NCI-H748 (cell line): ENCODE data around the gene SOBP.
A peak's percentile ranks its signal among the peaks of the same experiment; 100 is the strongest.

ENCODE experiments used
- DNase-seq: peaks from one replicate; lab custom pipeline; 2025; ENCODE audit not compliant: unreplicated experiment; lab: John Stamatoyannopoulos, UW

Gene SOBP

DNA sequence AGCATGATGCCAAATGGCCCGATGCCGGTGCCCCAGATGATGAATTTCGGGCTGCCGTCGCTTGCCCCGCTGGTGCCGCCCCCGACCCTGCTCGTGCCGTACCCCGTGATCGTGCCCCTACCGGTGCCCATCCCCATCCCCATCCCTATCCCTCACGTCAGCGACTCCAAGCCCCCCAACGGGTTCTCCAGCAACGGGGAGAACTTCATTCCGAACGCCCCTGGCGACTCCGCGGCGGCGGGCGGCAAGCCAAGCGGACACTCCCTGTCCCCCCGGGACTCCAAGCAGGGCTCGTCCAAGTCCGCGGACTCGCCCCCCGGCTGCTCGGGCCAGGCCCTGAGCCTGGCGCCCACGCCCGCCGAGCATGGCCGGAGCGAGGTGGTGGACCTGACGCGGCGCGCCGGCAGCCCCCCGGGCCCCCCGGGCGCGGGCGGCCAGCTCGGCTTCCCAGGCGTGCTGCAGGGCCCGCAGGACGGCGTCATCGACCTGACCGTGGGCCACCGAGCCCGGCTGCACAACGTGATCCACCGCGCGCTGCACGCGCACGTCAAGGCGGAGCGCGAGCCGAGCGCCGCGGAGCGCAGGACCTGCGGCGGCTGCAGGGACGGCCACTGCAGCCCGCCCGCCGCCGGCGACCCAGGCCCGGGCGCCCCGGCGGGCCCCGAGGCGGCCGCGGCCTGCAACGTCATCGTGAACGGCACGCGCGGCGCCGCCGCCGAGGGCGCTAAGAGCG is 144.6 kb downstream of the SOBP start:
- no peak for DNase-seq

DNA sequence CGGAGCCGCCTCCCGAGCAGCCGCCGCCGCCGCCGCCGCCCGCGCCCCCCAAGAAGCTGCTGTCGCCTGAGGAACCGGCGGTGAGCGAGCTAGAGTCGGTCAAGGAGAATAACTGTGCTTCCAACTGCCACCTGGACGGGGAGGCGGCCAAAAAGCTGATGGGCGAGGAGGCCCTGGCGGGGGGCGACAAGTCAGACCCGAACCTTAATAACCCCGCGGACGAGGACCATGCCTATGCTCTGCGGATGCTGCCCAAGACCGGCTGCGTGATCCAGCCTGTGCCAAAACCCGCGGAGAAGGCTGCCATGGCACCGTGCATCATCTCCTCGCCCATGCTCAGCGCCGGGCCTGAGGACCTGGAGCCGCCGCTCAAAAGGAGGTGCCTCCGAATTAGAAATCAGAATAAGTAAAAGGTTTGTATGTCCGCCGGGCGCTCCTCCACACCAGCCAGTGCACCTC is 145.2 kb downstream of the SOBP start:
- DNase-seq = no peak

DNA sequence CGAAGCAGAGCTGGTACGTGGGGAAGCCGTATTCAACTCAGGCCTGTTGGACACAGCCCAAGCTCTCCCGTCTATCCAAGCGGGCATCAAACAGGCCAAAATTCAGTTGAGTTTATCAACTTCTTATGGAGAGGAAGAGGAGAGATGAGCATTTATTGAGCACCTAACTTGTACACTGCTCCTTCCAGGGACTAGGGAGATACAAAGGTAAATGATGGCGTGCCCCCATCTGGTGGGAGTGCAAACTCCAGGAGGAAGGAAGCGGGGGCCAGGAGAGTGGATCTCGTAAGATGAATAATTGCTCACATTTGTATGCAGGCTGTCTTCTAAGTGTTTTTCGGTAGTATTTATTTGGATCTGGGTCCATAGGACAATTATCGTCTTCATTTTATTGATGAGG is 146.6 kb downstream of the SOBP start:
- DNase-seq = no peak

DNA sequence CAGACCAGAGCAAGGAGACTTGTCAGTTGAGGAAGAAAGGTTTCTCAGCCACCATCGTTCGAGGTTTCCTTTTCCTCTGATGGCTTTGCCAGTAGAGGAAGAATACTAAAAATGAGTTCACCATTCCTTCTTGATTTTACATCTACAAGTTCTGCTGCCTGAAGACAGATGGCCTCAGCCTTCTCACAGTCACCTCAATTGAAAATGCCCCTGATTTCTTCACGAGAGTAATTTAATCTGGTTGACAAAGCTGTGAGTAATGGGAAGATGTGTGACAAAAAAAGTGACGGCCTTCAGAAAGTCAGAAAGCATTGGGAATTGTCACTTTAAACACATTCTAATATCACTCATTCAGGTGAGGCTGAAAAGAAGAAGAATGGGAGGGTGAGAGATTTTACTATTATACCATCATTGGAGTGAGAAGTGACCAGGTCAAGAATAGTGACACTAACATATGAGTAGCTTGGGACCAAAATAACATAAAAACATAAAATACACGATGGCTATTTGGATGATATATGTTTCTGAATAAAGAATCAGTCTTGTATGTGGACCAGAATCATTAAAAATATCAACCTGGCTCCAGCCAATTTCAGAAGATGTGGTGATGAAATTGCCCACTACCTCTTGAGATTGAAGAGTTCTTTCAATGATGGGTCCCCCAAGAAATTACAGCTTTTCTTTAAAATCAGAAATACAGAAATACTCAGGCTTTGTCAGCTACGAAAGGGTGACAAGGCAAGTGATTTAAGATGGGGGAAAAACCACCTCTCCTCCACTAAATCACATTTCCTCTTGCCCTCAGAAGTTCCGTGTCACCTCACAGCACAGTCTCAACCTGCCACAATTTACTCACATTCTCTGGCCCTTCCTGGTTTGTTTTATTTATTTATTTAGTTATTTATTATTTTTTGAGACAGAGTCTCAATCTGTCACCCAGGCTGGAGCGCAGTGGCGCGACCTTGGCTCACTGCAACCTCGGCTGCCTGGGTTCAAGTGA is 147.7 kb downstream of the SOBP start:
- no peak for DNase-seq

DNA sequence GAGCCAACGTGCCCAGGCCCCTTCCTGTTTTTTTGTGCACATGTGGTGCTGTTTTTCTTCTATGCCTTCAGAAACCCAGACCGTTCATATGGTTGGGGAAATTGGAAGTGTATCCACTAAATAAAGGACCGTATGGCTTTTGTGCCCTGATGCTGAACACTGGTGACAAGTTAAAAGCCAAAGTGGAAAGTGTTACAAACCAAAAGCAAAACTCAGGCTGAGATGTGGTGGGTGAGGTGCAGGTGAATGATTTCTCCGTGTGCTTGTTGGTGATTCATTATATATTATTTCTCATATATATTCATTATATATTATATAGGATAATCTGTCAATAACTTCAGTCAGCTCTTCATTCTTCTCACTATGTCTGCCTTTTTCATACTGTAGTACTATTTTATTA is 148.6 kb downstream of the SOBP start:
- DNase-seq = no peak

DNA sequence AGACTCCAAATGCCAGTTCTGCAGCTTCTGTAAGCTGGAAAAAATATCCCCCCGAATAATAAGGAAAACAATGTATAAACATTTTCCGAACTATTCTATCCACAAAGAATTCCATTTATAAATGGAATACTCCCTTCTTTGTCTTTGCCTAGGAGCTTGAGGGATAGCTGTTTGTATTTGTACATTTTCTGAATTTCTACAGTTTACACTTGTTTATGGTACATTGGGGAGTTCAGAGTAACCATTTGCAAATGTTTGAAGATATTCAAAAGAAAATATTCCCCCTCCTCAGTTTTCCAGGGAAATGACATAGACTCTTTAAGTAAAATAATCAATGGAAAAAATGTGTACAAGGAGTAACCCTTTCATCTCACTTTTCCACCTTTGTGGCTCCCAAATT is 149.6 kb downstream of the SOBP start:
- no peak for DNase-seq

DNA sequence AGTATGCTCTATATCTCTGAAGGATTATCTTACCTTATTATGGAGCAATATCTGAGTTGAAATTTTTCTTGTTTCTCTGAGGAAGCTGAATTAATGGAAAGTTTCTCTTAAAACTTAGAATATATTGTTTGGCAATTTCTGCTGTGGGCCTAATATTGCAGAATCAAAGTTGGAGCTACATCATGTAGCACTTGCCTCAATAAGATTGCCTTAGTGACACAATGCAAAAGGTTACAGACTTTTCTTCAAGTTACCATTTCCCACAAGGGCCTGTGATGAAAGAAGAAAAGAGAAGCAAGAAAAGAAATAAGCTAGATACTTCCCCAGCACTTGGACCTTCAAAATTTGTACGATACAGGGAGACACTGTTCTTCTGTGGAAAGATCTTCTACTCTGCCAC is 151.2 kb downstream of the SOBP start:
- no peak for DNase-seq

DNA sequence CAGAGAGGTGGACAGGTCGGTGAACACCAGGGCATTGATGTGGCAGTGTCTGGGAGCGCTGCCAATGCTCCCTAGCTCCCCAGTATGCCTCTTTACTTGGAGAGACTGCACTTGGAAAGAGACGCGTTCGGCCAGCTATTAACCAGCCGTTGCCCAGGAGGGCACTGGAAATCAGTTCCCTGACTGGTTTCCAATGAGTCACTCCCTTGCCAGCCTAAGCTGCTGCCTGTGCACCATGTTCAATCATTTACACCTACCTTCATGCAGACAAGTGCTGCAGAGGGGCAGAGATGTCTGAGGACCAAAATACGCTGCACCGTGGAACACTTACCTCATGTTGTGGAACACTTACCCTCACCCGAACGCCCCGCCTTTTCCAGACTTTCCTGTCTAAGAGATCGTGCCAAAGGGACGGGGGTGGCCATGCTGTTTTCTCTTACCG is 151.6 kb downstream of the SOBP start:
- no peak for DNase-seq

DNA sequence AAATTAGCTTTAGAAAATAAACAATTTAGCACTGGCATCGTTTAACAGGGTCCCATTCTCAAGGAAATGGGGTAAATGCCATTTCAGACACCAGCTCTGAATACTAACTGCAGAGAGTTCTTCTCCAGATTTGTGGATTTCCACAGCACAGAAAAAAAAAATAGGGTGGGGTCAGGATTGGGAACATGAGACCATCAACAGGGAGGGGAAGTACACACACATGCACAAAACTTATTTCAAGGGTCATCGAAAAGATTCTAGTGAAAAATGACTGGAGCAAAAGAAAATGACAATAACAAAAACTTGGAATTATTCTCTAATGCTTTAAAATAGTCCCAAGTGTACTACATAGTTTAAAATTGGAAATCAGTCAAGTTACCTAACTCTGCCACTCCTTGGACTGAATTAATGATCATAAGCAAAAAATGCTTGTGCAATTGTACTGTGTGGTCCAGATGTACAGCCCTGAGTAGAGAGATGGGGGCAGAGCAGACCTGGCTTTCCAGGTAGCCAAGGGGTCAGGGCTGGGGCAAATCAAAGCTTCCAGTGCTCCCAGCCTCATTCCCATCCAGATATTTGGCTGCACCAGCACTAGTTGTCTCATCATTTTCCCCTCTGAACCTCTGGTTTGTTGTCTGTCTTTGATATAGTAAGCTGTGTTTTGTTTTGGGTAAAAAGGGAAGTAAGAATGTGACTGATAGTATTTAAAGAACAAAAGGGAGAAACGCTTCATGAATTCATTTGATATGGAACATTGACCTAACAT is 152.4 kb downstream of the SOBP start:
- DNase-seq = no peak

DNA sequence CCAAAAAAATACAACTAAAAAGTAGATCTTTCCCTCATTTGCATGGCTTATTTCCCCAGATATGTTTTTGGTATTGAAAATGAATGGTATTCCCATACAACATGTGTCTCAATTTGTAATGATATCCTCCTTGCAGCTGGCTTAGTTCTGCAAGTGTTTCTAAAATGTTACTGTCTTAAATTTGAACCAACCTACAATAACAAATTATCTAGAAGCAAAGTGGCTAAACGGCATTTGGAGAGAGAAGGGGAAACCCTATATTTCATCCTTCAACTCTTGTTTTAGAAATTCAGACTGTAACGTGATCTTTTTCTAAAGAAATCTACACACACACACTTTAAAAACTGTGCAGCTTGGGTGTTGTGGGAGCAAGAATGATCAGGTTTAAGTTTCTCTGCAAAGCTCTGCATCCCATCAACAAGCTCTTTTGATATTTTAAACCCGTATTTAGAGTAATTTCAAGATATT is 153.0 kb downstream of the SOBP start:
- no peak for DNase-seq

DNA sequence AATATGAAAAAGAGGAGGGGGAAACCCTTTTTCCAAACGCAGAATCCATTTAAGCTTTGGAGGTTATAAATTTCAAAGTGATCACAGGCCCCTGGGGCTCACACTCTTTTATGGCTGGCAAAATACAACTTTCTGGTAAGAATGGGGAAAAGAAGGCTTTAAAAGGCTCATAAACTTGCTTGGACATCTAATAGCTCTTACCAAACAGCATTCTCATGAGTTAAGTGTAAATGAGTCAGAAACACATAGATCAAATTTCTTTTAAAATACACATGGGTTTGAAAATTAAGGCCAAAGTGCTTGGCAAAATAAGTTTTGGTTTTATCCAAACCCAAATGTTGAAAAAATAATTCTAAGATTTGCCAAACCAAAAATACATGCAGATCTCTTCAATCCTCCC is 154.6 kb downstream of the SOBP start:
- DNase-seq = no peak

DNA sequence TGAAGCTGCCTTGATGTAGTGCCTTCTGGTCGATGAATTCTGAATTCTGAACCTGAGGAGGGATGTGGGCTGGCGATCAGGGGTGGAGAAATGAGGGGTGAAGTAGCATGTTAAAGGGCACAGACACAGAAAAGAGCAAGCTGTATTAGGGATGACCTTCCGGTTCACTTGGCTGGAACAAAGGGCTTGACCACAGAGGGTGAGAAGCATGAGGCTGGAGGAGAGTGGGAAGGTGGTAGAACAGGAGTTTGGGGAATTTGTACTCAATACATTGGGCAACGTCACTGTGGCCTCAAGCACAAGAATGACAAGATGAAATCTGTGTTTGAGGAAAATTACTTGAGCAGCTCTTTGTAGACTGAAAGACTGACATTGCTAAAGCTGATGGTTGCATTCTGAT is 155.8 kb downstream of the SOBP start:
- no peak for DNase-seq

DNA sequence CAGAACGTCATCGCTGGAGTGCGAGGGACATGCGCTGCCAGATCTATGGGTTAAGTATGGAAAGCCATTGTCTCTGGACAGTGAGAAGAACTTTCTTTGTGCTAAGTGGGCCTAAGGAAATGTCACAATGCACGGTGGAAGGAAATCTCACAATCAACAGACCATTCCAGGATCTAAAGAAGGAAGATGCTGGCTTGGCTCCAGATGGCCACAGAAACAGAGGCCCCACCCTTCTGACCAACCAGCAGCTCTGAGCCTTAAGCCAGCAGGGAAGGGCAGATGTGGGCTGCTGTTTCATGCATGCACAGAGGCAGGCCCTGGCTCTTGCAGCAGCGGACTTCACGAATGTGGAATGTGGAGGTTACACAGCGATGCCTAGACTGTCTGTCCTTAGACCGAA is 156.3 kb downstream of the SOBP start:
- no peak for DNase-seq

DNA sequence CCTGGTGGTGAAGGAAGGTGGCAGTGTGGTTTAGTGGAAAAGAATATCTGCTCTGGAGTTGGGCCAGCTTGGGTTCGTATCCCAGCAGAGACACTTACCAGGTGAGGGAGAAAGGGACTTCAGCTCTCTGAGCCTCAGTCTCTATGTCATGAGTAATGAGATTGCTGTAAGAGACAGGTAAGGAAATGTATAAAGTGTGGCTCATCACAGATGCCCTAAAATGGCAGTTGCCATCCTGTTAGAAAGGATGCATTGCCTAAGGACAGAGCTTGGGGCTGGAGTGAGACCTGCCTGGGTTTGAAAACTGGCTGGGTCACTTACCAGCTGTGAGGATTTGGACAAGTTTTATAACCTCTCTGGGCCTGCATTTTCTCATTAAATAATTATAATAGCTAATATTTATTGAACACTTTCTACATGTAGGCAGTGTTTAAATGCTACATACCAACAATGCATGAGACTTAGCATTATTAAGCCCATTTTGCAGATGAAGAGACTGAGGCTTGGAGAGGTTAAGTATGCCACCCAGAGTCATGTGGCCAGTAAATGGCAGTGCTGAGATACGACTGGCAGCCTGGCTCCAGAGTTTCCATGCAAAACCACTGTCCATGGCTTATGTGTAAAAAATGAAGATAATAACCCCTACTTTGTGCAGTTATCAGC is 157.0 kb downstream of the SOBP start:
- DNase-seq = no peak

DNA sequence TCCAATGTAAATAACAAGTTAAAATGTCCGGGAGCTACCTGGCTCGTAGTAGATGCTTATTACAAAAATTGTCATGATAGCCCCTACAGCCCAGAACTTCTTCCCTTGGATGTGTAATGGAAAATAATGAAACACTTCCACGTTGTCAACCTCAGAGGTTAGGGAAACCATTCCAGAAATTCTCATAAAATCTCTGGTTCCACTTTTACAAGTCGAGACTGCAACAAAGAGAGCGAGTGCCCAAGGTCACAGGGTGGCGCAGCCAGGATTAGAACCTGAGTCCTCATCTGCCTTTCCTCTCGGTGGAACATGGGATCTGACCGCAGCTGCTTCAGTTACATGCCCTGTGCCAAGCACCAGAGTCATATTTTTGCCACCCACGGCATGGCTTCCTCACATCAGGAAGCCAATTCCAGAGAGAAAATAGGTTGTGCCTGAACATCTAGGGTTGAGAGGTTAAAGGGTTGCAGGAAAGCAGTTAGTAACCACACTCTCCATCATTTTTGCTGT is 157.6 kb downstream of the SOBP start:
- DNase-seq = no peak

DNA sequence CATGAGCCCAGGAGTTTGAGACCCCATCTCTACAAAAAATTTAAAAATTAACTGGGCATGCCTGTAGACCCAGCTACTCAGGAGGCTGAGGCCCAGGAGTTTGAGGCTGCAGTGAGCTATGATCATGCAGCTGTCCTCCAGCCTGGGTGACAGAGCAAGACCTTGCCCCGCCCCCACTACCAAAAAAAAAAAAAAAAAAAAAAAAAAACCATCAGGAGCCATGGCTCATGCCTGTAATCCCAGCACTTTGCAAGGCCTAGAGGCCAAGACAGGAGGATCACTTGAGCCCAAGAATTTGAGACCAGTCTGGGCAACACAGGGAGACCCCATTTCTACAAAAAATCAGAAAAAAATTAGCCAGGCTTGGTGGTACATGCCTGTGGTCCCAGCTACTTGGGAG is 159.1 kb downstream of the SOBP start:
- DNase-seq = no peak

DNA sequence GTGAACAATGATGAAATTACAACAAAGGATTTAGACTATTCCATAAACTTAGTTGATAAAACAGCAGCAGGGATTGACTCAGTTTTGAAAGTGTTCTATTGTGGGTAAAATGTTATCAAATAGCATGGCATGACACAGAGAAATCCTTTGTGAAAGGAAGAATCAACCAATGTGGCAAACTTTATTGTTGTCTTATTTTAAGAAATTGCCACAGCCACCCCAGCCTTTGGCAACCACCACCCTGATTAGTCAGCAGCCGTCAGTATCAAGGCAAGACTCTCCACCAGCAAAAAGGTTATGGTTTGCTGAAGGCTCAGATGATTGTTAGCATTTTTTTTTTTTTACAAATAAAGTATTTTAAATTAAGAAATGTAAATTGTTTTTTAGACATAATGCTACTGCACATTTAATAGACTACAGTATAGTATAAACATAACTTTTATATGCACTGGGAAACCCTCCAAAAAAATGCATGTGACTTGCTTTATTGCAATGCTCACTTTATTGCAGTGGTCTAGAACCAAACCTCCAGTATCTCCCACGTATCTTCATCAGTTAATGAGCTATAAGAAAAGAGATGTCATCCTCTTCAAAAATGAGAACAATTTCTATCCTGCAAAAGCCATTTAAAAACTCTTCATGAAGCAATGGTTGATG is 162.7 kb downstream of the SOBP start:
- DNase-seq = no peak

DNA sequence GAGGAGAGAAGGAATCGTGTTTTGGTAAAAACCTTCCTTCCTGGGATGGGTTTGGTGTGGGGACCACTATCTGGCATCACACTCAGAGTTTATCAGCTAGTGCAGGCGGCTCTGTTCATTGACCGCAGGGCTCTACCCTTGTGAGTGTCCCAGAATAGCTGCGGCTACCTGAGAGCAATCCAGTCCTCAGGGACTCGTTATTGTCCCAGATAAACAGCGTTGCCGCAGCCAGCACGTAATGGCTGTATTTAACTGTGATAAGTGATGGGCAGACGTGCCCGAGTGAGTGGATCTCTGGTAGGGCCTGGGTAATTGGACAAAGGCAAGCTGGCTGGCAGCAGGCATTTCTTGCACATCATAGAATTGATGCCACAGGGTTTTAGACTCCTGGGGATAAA is 163.3 kb downstream of the SOBP start:
- DNase-seq = peak; percentile 91

DNA sequence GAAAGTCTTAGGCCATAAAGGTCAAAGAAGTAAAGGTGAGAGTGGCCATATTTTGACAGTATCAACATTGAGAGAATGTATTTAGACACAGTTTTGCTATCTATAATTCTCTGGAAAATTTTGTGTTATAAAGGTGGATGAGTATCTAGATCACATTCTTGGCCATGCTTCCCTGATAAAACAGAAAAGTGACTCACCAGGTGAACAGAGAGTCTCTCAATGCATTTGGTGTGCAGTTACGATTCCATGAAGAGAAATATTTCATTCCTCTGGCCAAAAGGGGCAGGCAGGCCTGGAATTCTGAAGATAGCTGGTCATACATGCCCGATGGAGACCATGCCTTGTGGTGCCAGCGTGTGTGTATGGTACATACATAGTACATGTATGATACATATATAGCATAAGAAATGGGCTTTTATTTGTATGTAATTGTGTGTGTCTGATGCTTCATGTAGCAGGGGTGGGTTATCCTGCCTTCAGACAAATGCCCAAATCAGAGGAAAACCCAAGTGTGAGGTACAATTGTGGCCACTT is 164.0 kb downstream of the SOBP start:
- DNase-seq = no peak

DNA sequence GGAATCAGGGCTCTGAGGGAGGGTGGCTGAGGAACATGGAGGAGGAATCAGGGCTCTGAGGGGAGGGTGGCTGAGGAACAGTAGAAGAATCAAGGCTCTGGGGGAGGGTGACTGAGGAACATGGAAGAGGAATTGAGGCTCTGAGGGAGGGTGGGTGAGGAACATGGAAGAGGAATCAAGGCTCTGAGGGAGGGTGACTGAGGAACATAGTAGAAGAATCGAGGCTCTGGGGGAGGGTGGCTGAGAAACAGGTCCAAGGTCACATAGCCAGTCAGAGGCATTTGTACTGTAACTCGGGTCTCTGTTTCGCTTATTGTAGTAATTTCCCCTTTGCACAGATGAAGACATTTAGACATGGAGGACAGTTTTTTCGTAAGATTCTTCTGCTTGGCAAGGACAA is 164.8 kb downstream of the SOBP start:
- DNase-seq = no peak
